DMS114 treated with DMSO at 0.1 percent for 48 hours (cell line): ENCODE data around the gene MED4.

Source experiments
- DNase-seq: peaks from one replicate; lab custom pipeline; 2025; ENCODE audit not compliant: unreplicated experiment; lab: John Stamatoyannopoulos, UW

Gene MED4, protein sequence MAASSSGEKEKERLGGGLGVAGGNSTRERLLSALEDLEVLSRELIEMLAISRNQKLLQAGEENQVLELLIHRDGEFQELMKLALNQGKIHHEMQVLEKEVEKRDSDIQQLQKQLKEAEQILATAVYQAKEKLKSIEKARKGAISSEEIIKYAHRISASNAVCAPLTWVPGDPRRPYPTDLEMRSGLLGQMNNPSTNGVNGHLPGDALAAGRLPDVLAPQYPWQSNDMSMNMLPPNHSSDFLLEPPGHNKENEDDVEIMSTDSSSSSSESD

DNA sequence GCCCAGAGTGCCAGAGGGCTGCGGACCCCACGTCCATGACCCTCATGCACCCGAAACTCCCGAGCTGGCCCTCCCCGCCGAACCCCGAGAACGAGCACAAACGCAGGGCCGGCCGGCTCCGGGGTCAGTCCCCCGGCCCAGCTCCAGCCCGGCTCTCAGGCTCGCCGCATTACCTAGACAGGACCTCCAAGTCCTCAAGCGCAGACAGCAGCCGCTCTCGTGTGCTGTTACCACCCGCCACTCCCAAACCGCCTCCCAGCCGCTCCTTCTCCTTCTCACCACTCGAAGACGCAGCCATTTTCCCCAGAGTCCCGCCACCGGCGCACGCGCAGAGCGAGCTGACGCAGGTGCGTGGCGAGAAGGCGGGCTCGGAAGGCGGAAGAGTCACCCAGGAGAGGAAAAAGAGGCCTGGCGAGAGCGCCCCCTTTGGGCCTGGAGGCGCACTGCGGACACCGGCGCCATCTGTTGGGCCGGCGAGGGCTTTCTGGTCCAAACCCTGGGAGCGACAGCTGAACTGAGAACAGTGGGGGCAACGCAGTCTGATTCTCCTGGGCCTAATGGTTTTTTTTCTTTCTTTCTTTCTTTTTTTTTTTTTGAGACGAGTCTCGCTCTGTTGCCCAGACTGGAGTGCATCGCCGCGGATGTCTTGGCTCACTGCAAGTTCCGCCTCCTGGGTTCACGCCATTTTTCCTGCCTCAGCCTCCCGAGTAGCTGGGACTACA lies at the start of gene MED4:
TSS of gene MED4 (minus strand) at position 324 of the 722 bp plus-strand sequence. CDS start at position 298, 26 bp downstream.
- peak; percentile 76 for DNase-seq

DNA sequence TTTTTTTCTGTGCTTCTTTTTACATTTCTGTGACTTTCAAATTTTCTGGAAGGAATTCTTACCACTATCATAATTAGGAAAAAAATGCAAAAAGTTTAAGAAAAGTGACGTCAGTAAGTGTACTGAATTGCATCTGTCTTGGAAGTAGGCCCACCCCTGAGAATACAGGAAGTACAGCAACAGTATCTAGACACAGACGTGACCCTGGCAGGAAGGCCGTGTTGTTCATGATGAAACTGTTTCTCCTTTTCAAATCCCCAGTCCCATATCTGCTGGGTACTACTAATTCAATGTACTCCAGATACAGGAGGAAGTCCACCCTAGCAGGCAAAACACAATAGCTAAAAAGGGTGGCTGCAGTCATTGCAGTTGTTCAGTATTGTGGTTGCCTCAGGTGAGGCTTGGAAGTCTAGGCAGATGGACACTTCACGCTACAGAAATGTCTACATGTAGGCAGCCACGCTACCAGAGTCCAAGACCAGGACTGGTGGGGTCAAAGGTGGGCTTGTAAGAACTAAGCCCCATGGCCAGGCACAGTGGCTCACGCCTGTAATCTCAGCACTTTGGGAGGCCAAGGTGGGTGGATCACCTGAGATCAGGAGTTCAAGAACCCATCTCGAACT lies 49.6 kb upstream of the MED4 start:
- no peak for DNase-seq

DNA sequence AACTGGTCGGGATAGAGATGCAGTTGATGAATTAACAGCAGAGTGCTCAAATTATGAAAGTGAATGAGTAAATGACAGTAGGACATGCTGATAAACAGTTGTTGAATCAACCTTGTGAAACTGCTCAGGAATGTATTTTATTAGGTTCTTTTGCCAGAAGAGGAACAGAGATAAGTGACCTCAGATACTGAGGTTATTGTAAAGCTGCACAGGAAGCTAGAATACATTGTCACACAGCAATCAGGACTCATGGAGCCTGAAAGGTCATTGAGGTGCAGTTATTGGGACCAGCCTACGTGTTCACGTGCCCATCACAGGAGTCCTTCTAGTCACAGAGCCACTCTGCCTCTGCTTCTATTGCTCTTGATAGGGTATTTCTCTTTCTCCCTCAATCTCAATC lies 47.5 kb upstream of the MED4 start:
- no peak for DNase-seq

DNA sequence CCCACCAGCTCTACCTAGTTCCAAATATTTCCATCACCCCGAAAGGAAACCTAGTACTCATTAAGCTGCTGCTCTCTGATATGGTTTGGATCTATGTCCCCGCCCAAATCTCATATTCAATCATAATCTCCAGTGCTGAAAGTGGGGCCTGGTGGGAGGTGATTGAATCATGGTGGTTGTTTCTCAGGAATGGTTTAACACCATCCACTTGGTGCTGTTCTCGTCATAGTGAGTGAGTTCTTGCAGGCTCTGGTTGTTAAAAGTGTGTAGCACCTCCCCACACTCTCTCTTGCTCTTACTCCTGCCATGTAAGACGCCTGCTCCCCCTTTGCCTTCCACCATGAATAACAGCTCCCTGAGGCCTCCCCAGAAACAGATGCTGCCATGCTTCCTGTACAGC lies 43.4 kb upstream of the MED4 start:
- no peak for DNase-seq

DNA sequence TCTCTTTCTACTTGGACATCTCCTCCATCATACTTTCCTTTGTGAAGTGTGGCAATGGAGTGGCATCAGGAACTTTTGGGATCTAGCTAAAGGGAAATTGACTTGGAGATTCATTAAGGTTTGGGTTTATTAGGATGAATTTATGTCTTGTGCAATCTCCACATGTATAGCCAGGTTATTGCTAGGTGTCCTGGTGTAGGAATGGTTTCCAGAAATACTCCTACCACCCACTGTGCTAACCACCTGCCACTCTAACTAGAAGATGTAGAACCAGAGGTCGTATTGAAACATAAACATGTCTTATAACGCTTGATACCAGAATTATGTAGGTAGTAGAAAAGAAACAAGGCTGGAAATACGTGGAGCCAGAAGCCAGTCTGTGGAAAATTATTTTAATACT lies 38.1 kb upstream of the MED4 start:
- no peak for DNase-seq

DNA sequence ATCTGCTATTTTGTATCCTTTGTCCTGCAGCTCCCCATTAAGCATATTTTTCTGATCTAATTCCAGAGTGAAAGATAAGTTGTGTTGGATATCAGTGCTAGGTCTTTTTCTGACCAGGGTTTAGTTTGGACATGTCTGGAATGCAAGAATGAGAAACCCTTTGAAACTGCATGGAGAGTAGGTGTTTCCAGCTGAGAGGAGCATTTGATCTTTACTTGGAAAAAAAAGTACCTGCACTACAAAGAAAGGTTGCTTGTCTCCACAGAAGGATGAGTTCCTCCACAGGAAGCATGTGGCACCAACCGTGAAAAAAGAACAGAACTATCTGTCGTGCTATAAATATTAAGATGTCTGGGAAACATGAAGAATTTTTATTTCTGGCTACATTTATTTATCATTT lies 36.6 kb upstream of the MED4 start:
- DNase-seq: no peak

DNA sequence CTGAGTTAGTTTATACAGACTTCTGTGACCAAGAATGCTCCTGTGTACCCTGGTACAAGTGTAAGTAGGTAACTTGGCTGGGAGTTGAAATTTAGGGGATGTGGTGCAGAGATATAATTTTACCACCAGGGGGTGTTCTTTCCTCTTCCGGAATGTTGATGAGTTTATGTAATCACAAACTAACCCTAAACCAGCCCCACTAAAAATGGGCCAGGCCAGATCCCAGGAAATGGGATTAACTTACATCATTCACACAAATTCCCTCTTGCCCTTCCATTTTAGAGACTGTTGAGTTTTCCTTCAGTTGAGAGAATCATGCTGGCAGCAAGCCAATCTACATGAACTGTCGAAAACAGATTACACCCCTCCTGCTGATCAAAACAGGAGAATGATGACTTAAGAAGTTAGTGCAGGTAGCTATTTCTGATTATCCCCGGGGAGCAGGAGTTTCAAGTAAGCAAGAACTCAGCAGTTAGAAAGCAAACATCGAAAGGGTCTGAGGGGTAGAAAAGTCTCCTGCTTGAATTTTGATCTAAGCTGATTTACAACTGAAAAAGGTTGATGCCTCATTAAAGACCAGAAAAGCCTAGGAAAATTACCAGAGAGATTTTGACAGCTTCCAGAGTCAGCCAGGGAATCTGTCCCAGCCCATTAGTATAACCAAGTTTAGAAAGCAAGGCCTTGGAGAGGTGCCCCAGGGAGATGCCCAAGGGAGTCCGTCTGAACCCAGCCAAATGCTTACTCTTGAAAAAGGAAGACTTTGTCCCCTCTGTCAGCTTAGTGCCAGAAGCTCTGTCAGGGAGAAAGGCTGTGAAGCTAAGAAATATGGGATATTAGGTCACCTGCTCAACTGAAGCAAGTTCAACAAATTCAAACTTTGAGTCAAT lies 32.3 kb upstream of the MED4 start:
- DNase-seq: peak; percentile 66

DNA sequence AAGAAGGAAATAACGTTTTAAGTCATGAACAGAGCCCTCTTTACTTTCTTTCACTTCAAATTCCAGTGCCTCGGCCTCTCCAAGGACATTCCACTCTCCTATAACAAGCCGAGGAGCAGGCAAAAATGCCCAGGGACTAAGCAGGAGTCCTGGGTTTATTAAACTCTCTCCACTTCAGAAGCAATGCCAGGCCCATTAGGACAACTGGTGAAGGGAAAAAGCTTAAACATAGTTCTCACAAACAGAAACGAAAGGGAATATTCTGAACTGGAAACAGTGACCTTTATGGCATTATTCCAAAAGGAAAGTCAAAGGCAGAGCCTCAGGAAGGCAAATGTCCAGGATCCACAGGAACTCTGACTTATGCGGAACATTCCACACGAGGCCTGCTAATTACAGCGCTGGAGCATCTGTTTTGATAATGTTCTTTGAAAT lies 30.9 kb upstream of the MED4 start:
- no peak for DNase-seq

DNA sequence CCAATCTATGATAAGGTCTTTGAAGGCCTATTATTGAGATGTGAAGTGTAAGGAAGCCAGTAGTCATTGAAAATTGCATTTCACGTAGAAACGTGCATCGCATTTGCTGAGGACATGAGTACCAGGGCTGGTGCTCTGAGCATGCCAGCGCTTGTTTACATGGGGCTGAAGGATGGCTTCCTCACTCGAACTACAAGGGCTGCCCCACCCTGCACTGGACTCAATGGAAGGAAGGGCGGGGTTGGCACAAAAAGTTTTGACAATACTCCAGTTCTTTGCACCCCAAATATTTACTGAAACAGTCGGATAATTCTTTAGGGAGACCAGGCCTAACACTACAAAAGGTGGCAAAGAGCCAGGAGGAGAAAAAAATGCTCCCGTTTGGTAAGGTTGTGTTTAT lies 28.9 kb upstream of the MED4 start:
- no peak for DNase-seq

DNA sequence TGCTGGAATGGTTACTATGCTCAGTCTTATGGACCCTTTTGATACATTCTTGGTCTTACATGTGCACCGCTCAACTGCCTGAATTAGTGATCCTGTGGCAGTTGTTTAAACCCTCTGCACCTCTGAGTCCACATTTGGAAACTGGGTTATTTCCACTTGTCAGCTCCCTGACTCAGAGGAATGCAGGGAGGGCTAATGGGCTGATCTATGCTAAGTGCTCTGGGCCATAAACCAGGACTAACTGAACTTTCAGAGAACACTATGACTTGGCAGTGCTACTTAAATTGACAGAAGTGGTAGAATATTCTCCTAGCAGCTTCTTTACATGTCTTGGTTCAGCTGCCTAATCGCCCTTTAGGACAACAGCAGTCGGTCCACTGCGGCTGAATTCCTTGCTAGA lies 26.8 kb upstream of the MED4 start:
- no peak for DNase-seq

DNA sequence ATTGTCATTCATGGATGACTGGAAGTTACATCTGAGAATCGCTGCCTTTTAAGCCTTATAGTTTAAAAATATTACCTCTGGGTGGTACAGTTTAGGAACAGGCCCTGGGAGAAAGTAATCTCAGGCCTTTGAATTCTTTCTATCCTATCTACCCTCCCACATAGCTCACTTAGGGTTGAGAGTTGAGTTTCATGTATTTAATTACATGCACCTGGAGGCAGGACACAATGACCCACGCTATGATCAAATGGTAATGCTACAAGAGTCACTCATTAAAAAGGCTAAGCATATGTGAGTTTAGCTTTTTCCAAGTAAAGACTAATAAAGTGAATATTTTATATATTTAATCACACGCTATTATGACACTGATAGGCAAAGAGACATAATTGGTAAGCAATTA lies 25.3 kb upstream of the MED4 start:
- no peak for DNase-seq

DNA sequence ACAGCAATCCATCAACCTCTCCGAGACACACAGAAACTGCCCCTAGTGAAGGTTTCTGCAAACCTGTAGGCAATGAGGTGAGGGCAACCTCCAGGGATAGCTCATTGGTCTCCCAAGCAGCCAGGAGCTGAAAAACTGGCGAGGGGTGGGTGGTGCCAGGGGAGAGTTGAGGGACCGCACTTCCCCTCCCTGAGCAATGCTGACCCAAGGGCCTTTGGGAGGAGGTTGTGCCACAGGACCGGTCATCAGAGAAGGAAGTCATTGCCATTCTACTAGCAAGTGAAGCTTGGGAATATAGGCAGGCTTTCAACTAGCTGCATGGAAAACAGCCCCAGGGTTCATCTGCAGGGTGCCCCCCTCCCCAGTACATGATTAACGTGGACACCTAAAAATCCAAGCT lies 23.1 kb upstream of the MED4 start:
- no peak for DNase-seq

DNA sequence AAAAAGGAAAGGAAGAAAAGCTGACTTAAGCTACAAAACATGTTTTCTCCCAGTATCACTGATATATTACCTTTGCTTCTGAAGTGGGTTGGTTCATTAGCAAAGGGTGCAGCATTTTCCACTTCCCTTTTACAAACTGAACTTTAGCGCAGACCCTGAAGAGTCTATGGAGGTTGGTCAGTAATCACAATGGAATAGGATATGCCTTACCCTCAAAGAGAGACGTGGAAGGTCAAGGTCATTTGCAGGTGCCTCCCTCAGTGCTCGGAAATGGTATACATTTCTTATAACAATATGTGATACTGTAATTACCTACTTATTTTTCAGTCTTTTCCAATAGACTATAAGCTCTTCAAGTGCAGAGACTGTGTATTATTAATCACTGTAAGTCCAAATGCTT lies 21.9 kb upstream of the MED4 start:
- DNase-seq: no peak

DNA sequence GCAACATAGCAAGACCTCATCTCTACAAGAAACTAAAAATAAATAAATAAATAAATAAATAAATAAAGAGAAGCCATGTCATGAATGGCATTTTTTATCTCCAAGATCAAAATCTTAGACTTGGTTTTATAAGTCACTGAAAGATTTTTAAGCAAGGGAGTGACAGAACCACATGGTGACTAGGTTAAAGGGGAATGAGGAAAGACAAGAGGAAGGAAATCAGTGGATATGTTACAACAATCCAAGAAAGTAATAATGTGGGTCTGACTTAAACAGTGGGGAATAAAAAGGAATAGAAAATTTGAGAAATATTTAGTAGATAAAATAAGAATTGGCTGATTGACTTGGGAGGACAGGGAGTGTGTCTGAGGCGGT lies 18.8 kb upstream of the MED4 start:
- no peak for DNase-seq

DNA sequence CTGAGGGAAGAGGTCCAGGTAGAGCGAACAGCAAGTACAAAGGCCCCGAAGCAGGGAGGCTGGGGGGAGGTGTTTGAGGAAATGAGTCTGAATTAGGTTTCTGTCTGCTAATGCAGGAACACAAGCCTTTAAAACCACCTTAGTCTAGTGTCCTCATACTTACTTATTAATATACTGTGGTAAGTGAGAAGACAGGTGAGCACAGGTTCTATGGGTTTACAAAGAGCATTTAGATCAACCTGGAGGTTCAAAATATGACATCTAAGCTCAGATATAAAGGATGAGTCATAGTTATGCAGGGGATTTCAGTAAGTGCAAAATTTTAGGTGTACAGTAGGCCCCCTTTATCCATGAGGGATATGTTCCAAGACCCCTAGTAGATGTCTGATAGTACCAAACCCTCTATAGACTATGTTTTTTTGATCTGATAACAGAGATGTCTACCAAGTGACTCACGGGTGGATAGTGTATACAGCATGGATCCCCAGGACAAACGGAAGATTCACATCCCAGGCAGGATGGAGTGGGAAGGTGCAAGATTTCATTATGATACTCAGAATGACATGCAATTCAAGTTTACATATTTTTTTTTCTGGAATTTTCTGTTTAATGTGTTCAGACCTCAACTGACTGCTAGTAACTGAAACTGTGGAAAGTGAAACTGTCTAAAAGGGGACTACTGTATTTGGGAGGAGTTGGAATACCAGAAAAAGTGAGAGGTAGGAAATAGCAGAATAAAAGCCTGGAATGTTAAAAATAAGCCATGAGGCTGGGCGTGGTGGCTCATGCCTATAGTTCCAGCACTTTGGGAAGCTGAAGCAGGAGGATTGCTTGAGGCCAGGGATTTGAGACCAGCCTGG lies 18.2 kb upstream of the MED4 start:
- DNase-seq: no peak

DNA sequence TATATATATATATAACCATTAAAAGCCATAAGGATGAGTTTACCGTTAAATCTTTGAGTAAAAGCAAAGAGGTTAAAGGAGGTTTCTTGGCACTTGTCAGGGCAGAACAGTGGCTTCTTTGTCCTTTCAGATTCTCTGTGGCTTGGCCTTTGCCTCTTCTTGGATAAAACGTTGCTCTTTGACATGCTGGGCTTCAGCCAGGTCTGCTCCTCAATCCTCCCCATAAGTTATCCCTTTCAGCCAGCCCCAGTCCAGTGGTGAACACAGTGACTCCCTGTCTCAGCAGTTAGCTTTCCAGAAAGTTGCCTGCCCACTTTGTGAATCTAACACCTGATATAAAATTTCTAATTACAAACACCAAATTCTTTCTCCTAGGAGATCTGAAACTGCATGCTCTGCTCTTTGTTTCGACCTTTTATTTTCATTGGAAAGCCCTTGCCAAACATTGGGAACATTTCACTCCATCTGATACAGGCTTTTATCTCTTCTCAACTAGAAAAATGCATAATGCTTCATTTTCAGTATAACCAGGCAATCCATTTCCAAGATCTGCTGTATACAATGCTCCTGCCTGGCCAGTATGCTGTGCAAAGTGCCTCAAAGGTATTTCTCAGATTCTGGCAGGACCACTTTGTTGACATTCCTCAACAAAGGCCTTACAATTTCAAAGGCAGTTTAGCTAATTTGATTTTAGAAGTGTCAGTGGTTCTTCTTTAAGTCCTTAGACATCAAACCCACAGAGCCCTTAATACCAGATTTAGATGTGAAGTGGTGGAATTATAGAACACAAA lies 16.2 kb upstream of the MED4 start:
- no peak for DNase-seq

DNA sequence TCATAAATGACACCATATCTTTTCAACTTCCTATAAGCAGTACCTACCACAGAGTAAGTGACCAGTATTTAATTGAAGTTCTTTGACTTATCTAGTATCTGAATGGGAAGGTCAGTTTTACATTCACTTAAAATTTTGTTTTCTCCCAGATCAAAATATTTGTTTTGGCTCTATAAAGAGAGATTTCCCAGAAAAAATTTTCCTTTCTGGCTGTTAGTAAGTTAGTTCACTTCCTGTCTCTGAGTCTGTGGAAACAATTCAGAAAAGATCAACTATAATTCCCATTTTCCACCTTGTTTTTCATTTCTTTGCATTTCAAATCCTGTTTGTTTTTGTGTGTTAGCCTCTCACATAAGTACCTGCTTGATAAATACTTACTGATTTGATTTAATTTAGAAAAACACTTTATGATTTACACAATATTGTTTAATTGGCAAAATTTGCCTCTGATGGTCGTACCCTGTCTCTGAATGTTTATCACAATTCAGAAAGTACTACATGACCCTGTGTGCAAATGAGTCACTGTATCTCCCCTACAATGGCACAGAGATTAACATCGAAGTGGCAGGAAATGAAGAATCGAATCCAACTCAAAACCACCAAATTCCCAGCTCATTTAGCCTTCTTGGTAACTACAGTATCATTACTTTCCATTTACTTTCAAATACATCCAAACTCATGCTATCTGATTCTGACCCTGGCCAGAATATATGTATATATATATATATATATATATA lies 15.4 kb upstream of the MED4 start:
- DNase-seq: no peak

DNA sequence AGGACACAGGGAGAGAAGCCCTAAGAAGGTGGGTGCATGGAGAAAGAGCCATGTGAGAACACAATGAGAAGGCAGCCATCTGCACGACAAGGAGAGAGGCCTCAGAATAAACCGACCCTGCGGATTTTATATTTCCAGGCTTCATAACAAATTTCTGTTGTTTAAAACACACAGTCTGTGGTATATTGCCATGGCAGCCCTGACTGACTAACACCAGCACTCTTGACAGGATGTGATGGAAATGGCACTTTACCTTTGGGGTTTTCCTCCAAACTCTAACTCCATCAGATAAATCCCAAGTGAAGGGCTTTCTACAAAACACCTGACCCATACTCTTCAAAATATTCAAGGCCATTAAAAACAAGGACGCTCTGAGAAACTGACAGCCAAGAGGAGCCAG lies 13.2 kb upstream of the MED4 start:
- no peak for DNase-seq

DNA sequence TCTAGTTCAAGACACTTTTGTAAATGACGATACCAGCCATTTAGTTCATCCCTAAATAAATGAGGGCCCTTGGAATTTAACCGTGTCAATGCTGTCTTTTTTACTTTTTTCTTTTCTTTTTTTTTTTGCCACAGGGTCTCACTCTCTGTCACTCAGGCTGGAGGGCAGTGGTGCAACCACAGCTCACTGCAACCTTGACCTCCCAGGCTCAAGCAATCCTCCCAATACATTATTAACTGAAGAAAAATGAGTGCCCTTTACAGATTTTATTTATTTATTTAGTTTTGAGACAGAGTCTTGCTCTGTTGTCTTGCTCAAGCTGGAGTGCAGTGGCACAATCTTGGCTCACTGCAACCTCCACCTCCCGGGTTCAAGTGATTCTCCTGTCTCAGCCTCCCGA lies 2.9 kb upstream of the MED4 start:
- DNase-seq: no peak
